Breast epithelium (tissue), 4 donors: ENCODE measurements around the gene SCYGR8. TPM values are rescaled to one million over a fixed set of nuclear protein-coding genes. Genes with fewer than 3 reads are reported as not detected.
A peak's percentile ranks its signal among the peaks of the same experiment; 100 is the strongest.

ENCODE experiments used
- DNase-seq, 2 donors: peaks; one replicate each; pipeline ENCODE4 v3.0.0-alpha.2; 2019; ENCODE audit warnings: low spot score in 2 of 2
- H3K27ac ChIP-seq, 2 donors: fragments of 200-600 bp; sonication (generic) in 1 of 2; one replicate each; pipeline ENCODE4 v1.5.1; 2016 to 2019; ENCODE audit warnings: mild to moderate bottlenecking in 1 of 2
- H3K27me3 ChIP-seq, 2 donors: fragments of 200-600 bp; sonication (generic) in 1 of 2; one replicate each; pipeline versions ENCODE4 v1.5.1 to v1.6.0; 2017 to 2019; ENCODE audit warnings: control low read depth in 1 of 2, mild to moderate bottlenecking in 1 of 2
- H3K36me3 ChIP-seq: fragments of 200-600 bp; one replicate; pipeline ENCODE4 v1.5.1; 2019
- H3K4me1 ChIP-seq, 2 donors: fragments of 200-600 bp; sonication (generic); one replicate each; pipeline ENCODE4 v1.5.1; 2016 to 2019; ENCODE audit warnings: control low read depth in 1 of 2
- H3K4me3 ChIP-seq, 3 donors: fragments of 200-600 bp; sonication (generic); 1 replicate in 2 of 3; 2 replicates in 1 of 3; pipeline ENCODE4 v1.5.1; 2016 to 2019; ENCODE audit warnings: mild to moderate bottlenecking in 3 of 3, moderate library complexity in 2 of 3
- H3K9me3 ChIP-seq, 2 donors: fragments of 200-600 bp; sonication (generic) in 1 of 2; one replicate each; pipeline ENCODE4 v1.5.1; 2016 to 2019; ENCODE audit warnings: control low read depth in 1 of 2
- POLR2A ChIP-seq: fragments of 450-650 bp; IDR thresholded peaks from one replicate; pipeline ENCODE4 v1.6.1; 2016; ENCODE audit warnings: antibody characterized with exemption, mild to moderate bottlenecking, moderate library complexity
- POLR2AphosphoS5 ChIP-seq, 3 donors: sonication (generic); formaldehyde crosslinking; IDR thresholded peaks; one replicate each; pipeline ENCODE4 v1.6.1; 2017; ENCODE audit warnings: antibody characterized with exemption in 3 of 3
- intact Hi-C: fragments of 100-400 bp; cut with DNase I; formaldehyde crosslinking; loops from one replicate; pipeline ENCODE4 v1.15.1; 2023; ENCODE audit warnings: low total_unique reads
- total RNA-seq, 3 donors: library from RNA; depleted of rRNA; stranded (reverse); fragments of >200 nt; gene quantifications; one replicate each; pipeline ENCODE4 v1.1.0, GENCODE V29; 2016
- TF ChIP-seq, protein P1 (sequence below), 3 donors: fragments of 450-650 bp; IDR thresholded peaks; one replicate each; pipeline ENCODE4 v1.5.1; 2016 to 2017; ENCODE audit warnings: antibody characterized with exemption in 3 of 3, mild to moderate bottlenecking in 3 of 3, moderate library complexity in 3 of 3

SCYGR8 gene, protein sequence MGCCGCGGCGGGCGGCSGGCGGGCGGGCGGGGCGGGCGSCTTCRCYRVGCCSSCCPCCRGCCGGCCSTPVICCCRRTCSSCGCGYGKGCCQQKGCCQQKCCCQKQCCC
- total RNA-seq = not detected

DNA sequence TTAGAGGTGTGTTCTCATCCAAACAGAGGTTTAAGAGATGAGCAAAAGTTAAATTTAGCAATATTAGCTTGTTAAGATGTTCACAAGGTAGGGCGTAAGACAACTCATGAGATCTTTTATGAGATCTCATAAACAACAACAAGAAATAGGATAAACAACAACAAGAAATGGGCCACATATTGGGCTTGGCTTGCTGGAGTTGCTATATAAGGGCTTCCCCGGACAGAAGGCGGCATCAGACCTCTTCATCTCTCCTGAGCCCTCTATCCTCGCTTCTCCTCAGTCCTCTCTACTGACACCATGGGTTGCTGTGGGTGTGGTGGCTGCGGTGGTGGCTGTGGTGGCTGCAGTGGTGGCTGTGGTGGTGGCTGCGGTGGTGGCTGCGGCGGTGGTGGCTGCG, at the start of gene SCYGR8:
TSS of gene SCYGR8 (plus strand) at position 301 of the 400 bp plus-strand sequence. CDS start at position 301, 0 bp downstream.
- H3K4me3 ChIP-seq = no peak within 1 kb of the TSS
- H3K9me3 ChIP-seq = no peaks in the 10 kb centered on the region
- intact Hi-C loops = no loop called here
- H3K4me1 ChIP-seq = no peaks in the 10 kb centered on the region
- no peak for DNase-seq
- H3K36me3 ChIP-seq = no peaks in the 10 kb centered on the region
- no peak within 1 kb of the TSS for H3K27ac ChIP-seq
- H3K27me3 ChIP-seq = no peaks in the 10 kb centered on the region
- TF ChIP-seq POLR2AphosphoS5 (IDR thresholded peaks at IDR 0.05) (no peak), POLR2A (no peak)
- TF ChIP-seq, protein P1, sequence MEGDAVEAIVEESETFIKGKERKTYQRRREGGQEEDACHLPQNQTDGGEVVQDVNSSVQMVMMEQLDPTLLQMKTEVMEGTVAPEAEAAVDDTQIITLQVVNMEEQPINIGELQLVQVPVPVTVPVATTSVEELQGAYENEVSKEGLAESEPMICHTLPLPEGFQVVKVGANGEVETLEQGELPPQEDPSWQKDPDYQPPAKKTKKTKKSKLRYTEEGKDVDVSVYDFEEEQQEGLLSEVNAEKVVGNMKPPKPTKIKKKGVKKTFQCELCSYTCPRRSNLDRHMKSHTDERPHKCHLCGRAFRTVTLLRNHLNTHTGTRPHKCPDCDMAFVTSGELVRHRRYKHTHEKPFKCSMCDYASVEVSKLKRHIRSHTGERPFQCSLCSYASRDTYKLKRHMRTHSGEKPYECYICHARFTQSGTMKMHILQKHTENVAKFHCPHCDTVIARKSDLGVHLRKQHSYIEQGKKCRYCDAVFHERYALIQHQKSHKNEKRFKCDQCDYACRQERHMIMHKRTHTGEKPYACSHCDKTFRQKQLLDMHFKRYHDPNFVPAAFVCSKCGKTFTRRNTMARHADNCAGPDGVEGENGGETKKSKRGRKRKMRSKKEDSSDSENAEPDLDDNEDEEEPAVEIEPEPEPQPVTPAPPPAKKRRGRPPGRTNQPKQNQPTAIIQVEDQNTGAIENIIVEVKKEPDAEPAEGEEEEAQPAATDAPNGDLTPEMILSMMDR (IDR thresholded peaks at IDR 0.05) = no peak

DNA sequence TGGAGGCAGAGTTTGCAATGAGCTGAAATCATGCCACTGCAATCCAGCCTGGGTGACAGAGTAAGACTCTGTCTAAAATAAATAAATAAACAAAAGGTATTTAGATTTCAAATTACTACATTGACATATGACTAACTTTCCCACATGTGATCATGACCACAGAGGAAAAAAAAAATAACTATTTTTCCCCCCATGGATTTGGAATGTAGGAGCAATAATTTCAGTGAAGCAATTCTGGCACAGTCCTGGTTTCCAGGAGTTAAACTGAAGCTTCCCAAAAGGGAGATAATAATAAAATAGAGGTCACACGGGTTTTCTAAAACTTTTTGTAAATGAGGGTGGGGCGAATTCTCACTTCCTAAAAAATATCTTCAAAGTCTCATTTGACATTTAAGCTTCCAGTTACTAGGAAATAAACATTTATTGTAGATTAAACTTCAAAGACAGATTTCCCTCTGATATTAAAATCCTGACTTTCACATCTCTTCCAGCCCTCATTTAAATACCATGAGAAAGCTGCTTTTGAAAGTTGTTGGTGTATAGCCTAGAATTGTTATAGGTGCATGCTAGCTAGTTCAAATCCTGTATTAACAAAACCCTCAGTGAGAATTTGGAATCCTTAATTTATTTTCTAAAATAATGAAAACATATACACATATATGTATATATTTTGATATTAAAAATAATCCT, 48.6 kb upstream of the SCYGR8 start:
- Histone ChIP-seq H3K9me3 (no peaks in the 10 kb centered on the region), H3K4me3 (no peak overlapping the region), H3K27me3 (no peaks in the 10 kb centered on the region), H3K27ac (no peak overlapping the region), H3K4me1 (no peaks in the 10 kb centered on the region), H3K36me3 (no peaks in the 10 kb centered on the region)
- no peak for DNase-seq
- intact Hi-C loops = no loop called here
- TF ChIP-seq POLR2A (no peak), POLR2AphosphoS5 (IDR thresholded peaks at IDR 0.05) (no peak)
- TF ChIP-seq, protein P1 (IDR thresholded peaks at IDR 0.05) = no peak

DNA sequence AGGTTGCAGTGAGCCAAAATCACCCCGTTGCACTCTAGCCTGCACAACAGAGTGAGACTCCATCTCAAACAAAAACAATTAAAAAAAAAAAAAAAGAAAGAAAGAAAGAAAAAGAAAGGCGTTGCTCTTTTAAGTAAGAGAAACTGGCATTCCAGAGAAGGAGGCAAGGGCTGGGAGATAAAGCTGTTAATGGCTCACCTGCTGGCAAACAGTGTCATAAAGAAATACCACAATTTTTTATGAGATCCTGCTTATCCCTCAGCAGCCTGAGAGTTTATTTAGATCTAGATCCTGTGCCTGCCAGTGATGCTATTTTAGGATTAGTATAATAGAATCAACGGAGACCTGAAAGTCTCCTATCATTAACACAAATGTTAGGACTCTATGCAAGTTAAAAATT, 44.1 kb upstream of the SCYGR8 start:
- TF ChIP-seq, protein P1 (IDR thresholded peaks at IDR 0.05) = no peak
- TF ChIP-seq POLR2A = no peak
- no peak for TF ChIP-seq POLR2AphosphoS5 (IDR thresholded peaks at IDR 0.05)
- Histone ChIP-seq H3K27me3 (no peaks in the 10 kb centered on the region), H3K27ac (no peak overlapping the region), H3K4me1 (no peaks in the 10 kb centered on the region), H3K4me3 (no peak overlapping the region), H3K9me3 (no peaks in the 10 kb centered on the region), H3K36me3 (no peaks in the 10 kb centered on the region)
- intact Hi-C loops = no loop called here
- DNase-seq = no peak

DNA sequence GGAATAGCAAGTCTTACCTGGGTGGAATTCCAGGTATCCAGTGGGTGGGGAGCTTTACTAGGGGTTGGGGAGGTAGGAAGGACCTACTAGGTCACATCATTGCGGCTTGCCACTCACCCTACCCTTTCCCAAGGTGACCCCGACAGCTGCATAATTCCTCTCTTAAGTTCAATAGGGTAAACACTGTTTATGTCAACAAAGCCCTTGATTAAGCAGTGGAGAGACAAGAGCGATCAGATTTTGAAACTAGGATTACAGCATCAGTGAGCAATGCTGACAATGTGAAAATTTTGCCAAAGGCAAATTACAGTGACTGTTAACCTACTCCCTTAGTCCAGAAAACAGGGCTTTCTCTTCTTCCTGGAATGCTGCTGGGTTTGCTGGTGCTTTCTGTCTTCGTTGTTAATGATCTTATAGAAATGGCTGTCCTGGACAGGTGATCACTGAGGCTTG, 42.4 kb upstream of the SCYGR8 start:
- H3K27me3 ChIP-seq = no peaks in the 10 kb centered on the region
- DNase-seq = no peak
- no peaks in the 10 kb centered on the region for H3K36me3 ChIP-seq
- H3K27ac ChIP-seq = peak overlapping the region; percentile 42 to 69
- intact Hi-C loops = no loop called here
- no peaks in the 10 kb centered on the region for H3K9me3 ChIP-seq
- H3K4me1 ChIP-seq = no peaks in the 10 kb centered on the region
- TF ChIP-seq POLR2A = no peak
- TF ChIP-seq POLR2AphosphoS5 (IDR thresholded peaks at IDR 0.05) = no peak
- TF ChIP-seq, protein P1 (IDR thresholded peaks at IDR 0.05) = no peak
- H3K4me3 ChIP-seq = no peak overlapping the region

DNA sequence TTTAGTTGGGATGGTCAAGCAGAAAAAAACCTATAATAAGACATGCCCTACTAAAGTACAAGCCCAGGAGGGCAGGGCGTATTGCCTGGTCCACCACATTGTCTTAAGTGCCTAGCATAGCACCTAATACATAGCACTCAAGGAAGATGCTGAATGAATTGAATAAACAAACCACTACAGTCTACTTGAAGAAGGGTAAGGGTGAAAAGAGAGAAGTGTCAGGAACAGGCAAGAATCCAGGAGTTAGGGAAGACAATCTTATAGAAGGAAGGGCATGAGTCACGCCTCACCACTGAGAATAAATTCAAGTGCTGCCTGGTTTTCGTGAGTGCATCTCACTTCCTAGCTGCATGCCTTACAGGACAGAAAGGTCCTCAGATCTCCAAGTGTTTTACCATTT, 41.7 kb upstream of the SCYGR8 start:
- Histone ChIP-seq H3K4me1 (no peaks in the 10 kb centered on the region), H3K4me3 (no peak overlapping the region), H3K36me3 (no peaks in the 10 kb centered on the region), H3K9me3 (no peaks in the 10 kb centered on the region), H3K27me3 (no peaks in the 10 kb centered on the region), H3K27ac (no peak overlapping the region)
- no peak for TF ChIP-seq POLR2A
- TF ChIP-seq, protein P1 (IDR thresholded peaks at IDR 0.05) = no peak
- TF ChIP-seq POLR2AphosphoS5 (IDR thresholded peaks at IDR 0.05) = no peak
- no peak for DNase-seq
- intact Hi-C loops = no loop called here
